Measurements from ENCODE around the gene IRAK4.
A peak's percentile ranks its signal among the peaks of the same experiment; 100 is the strongest.
"Not testable (repeated sequence)": the region's sequence is repeated elsewhere in the genome, so short reads cannot be mapped to it uniquely, and the experiment has no call there.

Gene IRAK4
- 40.8 to 83.3 reads per million in 2 experiments for total RNA-seq

DNA sequence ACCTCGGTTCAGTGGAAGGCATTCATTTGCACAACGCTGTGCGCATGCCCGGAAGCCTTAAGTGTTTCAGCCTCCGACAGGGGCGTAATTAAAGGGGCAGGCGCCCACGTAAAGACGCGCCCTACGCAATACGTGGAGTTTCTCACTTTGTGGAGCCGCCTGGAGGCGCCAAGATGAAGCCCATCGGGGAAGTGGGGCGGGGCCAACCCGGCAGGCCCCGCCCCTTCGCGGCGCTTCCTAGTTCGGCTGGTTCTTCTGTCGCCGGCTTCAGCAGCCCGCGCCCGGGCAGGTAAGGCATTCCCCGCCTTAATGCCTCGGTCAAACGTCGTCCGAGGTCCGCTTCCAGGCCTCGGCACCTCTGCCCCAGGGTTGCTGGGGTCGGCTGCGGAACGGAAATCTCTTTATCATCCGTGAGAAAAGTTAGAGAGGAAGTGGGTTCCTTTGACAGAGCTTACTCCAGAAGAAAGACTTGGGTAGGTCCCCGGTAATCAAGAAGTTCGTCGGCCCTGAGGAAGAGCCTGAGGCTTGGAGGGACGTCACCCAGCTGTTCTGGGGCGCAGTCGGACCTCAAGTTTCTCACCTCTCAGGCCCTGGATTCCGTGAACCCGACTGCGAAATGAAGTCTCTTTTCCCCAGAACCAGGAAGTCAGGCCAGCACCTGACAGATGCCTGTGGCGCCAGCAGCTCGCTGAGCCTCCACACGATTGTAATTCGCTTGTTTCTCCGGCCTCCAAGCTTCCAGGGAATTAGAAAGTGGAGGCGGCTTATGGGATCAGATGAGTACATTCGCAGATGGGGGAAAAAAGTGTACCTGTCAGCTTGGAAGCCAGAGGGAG is at the start of gene IRAK4, which contains the start of gene PUS7L:
IRAK4 (plus strand) TSS at position 224 of the 836 bp plus-strand sequence. CDS start 9,161 bp downstream, outside the sequence.
PUS7L (minus strand) TSS at position 63 of the 836 bp plus-strand sequence. CDS start 3,545 bp downstream, outside the sequence.
- peak; percentile 92 for DNase-seq (ENCODE audit: low read depth)

DNA sequence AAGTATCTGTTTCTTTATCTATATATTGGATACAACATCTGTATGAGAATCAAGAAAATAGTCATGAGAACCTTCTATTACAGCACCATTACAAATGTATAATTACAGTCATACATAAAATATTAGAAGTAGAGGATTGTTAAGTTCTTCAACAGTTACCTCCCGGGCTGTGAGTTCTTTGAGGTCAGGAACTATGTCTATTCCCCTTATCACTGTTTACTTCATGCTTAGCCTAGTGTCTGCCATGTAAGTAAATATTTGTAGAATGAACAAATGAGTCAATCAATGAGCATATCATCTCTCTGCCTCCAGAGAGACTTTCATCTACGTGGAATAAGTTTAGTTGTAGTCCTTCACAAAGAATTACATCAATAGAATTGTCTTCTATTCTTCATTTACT is 47.4 kb upstream of the IRAK4 start:
- no peak for DNase-seq (ENCODE audit: low read depth)

DNA sequence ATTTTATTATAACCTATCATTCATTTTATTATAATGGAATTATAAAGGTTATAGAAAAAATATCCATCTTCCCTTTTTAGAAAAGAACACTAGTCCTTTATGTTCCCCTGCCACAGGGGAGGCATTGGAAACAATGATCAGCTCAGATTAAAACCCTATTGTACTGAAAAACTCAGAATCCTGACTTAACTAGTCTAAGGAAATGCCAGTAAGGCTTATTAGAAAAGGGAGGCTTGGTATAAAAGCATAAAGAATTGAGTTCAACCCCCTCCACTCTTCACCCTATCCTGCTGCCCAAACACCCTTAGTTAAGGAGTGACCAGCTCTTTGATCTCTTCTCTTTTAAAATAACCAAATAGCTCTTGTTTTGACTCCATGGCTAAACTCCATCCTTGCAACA is 36.1 kb upstream of the IRAK4 start:
- no peak for DNase-seq (ENCODE audit: low read depth)

DNA sequence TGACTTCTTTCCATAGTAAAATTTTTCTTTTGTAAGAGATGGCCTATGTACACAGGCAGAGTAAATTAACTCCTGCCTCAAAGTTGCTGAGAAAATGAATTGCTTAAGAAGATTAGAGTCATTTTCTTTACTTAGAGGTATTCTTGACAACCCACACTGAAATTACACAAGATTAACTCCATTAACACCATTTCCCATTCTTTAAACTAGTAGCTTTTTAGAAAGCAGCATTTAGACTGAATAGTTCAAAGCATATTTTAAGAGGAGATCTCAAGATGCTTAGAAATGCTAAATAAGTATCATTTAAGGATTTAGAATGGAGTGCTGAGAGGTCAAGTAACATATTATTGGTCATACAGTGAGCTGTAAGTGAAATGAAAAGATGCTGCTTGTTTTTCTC is 35.6 kb upstream of the IRAK4 start:
- no peak for DNase-seq (ENCODE audit: low read depth)

DNA sequence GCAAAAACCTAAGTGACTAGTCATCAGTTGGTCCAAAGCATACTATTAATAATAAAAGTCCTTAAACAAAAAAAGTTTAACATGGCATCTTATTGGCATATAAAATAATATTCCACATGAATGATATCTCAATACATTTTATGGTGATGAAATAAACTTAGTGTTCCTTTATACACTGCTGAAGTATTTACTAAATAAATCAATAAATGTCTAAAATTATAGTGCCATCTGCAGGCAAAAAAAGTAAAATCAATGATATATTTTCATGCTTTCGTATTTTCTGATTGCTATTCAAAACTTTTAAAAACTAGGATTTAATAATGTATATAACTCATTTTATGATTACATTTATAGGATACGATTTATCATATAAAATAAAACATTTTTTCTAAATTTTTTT is 30.6 kb upstream of the IRAK4 start:
- DNase-seq (ENCODE audit: low read depth), result no peak

DNA sequence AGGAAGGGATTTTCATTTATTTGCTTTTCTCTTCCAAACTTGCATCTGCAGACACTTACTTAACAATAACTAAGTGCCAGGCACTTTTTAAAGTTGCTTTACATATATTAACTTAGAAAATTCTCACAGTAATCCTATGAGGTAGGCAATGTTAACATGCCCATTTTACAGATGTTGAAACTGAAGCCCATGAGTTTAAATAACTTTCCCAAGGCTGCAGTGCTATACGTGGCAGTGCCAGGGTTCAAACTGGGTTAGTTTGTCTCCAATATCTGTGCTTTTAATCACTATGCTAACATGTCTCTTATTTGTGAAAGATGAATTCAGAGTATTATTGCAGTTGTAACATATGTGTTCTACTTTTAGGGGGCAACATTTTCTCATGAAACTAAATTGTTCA is 30.1 kb upstream of the IRAK4 start:
- no peak for DNase-seq (ENCODE audit: low read depth)

DNA sequence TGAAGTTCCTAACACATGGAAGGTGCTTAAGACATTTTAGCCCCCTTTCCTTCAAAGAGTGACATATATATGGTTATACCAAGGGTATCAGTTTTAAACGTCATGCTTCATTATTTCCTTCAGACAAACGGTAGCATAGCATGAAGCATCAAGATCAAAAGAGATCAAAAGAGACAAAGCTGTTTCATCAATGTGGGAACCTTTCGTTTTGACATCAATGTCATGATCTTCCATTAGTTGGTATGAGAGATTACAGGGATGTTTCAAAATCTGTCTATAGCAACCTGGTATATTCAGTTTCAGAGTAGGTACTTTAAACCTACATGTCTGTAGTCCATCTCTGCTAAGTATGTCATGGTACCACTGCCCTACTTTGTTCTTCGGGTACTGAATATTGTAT is 28.5 kb upstream of the IRAK4 start:
- DNase-seq (ENCODE audit: low read depth), result no peak

DNA sequence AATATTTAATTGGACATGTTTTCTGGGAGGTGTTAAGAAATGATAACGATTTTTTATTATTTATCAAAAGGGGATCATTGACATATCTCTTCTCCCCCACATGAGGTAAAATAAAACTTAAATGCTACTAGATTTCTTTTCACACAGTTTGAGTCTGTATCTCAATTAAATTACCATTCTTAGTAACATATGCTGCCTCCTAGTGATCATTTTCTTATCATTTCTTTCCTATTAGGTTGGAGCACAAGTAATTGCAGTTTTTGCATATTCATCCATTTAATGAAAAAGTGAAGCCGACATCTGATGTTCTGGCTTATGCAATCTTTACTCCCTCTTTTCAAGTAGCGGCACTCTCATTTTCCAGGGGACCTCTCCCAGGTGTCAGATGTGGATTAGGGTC is 25.1 kb upstream of the IRAK4 start:
- no peak for DNase-seq (ENCODE audit: low read depth)

DNA sequence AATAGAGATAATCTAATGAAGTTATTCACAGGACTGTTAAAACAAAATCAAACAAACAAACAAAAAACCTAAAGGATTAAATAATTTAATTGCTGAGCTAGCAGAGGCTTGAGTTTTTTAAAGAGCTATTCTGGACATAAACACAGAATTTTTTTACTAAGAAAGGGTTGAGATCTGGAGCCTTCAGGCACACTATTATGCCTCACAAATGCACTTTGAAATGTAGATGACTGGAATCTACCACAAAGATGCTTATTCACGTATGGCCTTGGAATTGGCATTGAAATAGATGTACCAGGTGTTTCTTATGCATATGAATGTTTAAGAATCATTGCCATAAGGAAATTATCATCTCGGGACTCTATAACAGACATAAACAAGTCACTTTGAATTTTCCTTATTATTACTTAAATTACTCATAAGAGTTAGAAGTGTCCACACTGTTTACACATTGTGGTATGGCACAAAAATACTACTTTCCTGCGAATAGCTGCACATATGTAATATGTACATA is 21.8 kb upstream of the IRAK4 start:
- DNase-seq (ENCODE audit: low read depth), result no peak

DNA sequence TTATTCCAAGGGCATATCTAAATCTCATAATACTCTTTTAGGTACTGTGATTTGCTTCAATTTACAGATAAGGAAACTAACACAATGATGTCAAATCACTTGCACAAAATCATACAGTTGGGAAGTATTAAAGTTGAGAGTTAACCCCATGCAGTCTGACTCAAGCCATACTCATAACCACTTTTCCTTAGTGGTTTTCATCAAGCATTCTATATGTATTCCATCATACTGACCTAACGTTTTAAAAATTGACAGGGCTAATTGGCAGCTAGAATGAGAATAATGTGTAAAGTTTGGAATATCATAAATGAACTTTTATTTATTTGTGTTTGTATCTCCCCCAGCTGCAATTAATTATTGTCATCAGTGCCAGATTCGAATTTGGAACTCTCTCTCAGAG is 21.1 kb upstream of the IRAK4 start:
- DNase-seq (ENCODE audit: low read depth), result no peak

DNA sequence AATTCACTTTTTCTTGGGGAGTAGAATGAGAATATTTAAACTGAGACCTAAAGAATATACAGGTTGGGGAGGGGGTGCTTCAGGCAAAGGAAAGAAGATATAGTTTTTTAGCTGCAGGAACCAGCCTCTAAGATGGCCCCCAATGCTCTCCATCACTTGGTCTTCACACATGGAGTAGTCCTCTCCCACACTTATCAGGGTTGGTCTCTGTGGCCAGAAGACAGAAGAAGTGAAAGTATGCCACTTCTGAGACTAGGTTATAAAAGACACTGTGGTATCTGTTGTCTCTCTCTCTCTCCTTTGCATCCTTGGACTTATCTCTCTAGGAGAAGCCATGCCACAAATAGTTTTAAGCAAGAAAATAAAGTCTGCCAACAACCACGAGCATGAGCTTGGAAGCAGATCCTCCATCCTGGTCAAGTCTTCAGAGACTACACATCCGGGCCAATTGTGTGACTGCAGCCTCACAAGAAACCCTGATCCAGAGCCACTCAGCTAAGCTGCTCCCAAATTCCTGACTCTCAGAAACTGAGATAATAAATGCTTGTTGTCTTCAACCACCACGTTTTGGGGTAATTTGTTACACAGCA is 18.1 kb upstream of the IRAK4 start:
- DNase-seq (ENCODE audit: low read depth), result no peak

DNA sequence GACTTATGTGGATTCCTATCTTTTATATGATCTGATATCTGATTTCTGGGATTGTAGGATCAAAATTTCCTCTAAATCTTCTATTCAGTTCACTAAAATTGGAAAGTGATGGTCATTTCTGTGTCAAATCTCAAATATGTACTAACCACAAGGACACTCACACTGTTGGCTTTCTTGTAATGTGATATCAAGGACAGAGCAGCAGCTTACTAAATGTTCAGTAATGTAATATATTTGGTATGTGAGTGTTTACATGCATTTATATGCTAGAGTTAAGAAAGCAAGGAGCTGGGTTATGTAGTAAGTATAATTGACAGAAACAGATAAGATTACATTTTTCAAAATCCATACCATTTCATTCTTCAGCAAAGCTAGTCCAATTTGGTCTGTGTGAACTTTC is 16.6 kb upstream of the IRAK4 start:
- DNase-seq (ENCODE audit: low read depth), result no peak

DNA sequence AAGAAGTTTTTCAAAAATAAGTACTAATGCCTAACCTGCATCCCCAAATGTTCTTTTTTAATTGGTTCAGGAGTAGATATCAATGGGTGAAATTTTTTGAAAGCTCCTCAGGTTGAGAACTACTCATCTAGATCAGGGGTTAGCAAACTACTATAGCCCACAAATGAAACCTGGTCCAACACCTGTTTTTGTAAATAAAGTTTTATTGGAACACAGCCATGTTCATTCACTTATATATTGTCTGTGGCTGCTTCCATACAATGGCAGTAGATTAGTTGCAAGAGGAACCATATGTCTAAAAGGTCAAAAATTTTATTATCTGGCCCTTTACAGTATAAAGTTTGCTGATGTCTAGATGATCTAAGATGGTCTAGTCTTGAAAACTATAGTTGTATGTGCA is 13.9 kb upstream of the IRAK4 start:
- no peak for DNase-seq (ENCODE audit: low read depth)

DNA sequence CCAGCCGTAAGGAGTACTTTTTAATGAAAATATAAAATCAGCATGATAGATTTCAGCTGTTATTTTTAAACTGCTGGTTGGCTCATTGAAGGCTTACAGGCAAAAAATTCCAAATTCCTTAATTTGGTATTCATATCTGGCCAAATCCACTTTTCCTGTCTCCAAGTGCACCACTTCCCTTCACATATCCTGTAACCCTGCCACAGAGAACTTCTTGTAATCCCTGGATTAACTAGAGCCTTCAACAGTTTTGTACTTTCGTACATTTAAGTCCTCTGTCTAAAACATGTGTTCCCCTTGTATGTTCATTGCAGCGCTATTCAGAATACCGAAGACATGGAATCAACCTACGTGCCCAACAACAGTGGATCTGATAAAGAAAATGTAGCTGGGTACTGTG is 9.7 kb upstream of the IRAK4 start:
- DNase-seq (ENCODE audit: low read depth), result no peak

DNA sequence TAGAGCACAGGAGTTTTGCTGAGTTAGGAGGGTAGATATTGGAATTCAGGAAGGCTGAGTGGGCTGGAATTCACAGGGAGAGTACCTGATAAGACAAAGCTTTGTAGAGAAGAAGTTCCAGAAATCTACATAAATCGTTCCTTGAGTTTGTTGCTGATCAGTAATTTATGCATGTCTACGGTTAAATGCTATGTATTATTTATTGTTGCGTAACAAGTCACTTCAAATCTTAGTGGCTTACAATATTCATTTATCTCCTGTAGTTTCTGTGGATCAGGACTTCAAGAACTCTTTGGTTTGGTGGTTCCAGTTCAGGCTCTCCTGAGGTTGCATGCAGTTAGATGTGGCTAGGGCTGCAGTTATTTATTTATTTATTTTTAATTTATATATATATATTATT is 7.9 kb upstream of the IRAK4 start:
- DNase-seq (ENCODE audit: low read depth), result no peak

DNA sequence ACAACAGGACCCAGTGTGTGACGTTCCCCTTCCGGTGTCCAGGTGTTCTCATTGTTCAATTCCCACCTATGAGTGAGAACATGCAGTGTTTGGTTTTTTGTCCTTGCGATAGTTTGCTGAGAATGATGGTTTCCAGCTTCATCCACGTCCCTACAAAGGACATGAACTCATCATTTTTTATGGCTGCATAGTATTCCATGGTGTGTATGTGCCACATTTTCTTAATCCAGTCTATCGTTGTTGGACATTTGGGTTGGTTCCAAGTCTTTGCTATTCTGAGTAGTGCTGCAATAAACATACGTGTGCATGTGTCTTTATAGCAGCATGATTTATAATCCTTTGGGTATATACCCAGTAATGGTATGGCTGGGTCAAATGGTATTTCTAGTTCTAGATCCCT is 7.4 kb upstream of the IRAK4 start:
- DNase-seq (ENCODE audit: low read depth), result not testable (repeated sequence)

DNA sequence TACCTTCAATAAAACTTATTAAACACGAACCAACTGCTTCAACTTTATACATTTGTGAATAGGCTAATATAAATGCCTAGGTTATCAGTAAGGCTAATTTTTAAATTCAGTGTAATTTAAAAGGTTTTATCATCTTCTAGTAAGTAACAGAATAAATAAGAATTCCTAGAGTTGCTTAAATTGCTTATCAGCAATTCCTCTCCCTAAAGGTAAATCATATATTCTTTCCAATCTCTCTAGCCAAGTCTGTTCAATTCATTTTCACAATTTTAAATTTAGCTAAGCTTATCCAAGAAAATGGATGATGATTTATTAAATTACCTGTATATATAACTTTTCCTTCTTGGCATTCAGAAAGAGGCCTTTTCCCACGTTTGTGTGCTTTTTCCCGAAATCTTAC is 4.7 kb upstream of the IRAK4 start:
- DNase-seq (ENCODE audit: low read depth), result no peak

DNA sequence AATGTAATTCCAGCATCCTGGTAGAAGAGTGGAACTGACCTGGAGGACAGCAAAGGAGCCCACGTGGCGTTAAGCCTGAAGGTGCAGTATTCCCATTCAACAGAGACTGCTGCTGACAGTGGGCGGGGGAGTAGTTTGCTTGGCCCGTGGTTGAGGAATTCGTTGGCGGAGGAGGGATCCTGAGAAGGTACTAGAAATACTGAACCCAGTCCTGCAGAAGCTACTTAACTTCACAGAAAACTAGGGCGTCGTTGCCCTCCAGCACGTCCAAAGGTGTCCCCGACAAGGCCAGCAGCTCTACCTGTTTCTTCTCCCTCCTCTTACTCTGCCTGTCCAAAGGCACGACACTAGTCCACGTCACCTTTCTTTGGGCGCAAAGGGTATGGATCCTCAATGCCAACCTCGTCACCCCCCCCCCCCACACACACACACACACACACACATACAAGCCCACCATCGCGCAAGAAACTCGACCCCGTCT is 464 bp upstream of the IRAK4 start:
- DNase-seq (ENCODE audit: low read depth), result no peak

DNA sequence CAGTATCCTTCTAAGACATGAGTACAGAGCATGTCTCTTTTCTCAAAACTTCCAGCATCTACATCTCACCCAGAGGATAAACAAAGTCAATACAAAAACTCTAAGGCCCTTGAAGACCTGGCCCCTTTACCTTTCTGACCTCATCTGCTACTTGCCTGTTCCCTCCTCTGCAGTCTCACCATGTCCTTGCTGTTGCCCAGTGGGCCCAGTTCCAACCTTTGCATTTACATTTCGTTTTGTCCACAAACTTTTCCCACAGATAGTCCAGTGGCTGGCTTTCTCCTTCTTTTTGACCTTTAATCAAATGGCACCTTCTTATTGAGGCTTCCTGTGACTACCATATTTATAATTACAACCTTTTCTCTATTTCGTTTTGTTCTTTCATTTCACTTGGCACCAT is 1.6 kb downstream of the IRAK4 start:
- no peak for DNase-seq (ENCODE audit: low read depth)

DNA sequence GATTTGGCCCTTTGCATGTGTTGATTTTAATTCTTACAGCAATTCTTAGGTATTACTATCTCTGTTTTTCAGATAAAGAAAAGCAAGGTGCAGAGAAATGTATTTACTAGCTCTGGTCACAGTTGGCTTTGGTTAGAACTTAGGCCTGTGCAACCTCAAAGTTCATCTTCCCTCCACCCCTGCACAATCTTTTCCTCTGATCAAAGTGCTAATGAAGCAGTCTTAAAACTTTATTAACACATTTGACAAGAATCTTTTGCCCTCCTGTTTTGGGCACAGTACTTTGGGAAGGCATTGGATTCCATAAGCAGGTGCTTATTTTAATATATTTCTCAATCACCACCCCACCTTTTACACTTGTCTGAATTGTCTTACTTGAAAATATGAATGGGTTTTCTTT is 2.7 kb downstream of the IRAK4 start:
- DNase-seq (ENCODE audit: low read depth), result no peak

DNA sequence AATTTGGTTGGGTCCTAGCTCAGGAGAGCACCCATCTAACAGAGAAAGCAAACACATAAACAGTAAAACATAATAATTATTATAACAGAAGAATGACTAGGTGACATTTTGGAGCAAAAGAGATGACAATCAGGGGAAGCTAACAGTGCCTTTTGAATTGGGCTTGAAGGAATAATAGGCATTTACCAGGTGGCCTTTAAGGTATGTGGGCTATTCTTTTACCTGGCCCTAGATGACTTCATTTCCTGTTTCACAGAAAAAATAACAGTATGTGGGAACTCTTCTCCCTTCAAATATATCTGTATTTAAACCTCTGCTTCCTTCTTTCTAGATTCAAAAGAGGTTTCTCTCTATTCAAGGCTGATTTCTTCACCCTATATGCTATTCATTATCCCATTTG is 3.8 kb downstream of the IRAK4 start:
- no peak for DNase-seq (ENCODE audit: low read depth)

DNA sequence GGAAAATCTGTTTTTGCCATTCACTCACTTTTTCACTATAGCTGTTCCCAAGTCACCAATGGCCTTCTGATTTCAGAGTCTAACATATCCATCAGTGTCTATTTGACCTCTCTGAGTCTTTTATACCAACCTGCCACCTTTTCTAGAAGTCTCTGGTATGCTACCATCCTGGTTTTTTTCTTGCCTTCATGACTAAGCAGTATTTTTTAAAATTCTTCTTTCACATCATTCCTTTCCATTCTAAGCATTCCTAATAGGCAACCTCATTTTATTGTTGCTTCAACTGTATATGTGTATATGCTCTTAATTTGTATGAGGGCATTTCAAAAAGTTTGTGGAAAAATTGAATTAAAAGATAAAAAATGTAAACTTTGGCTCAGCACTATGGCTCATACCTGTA is 5.0 kb downstream of the IRAK4 start:
- DNase-seq (ENCODE audit: low read depth), result no peak

DNA sequence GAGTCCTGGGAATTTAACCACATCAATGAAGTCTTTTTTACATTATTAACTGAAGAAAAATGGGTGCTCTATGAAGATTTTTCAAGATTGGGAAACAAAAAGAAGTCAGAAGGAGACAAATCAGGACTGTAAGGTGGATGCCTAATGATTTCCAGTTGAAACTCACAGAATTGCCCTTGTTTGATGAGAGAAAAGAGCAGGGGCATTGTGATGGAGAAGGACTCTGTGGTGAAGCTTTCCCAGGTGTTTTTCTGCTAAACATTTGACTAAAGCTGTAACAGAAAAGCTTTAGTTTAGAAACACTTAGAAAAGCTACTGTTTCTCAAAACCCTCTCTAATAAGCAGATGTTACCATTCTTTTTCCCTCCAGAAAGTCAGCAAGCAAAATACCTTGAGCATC is 5.8 kb downstream of the IRAK4 start:
- no peak for DNase-seq (ENCODE audit: low read depth)

Data from T follicular helper cell (primary cell).